ENCODE data around the gene SLC10A6. TPM values are rescaled to one million over a fixed set of nuclear protein-coding genes. Genes with fewer than 3 reads are reported as not detected.

Gene SLC10A6
- total and polyA plus RNA-seq, 2 donors (not counting 3 experiments of a cell fraction or from before 2014, with no cell fraction given), result 0.04 TPM; not detected in 1

GRCh38 chr4:86778175-86778574 lies 71.0 kb downstream of the SLC10A6 start:
- Histone ChIP-seq H3K9me1 (replicated peaks; ENCODE audit: control insufficient read depth, extremely low read depth, insufficient read depth, low read length) (no peaks in the 10 kb centered on the region), H3K4me1 (ENCODE audit: control insufficient read depth, extremely low read depth, insufficient read depth, low read length) (no peaks in the 10 kb centered on the region), H3K27ac (ENCODE audit: insufficient read depth, low read depth, low read length) (no peak overlapping the region), H3K36me3 (ENCODE audit: control insufficient read depth in 2 of 2, extremely low read depth in 1 of 2, insufficient read depth in 2 of 2, low read length in 2 of 2) (no peaks in the 10 kb centered on the region), H3K9ac (replicated peaks; ENCODE audit: extremely low read depth, insufficient read depth, low read length) (no peak overlapping the region), H3K9me3 (replicated peaks; ENCODE audit: control insufficient read depth, insufficient read depth, low read length) (no peaks in the 10 kb centered on the region), H4K20me1 (replicated peaks; ENCODE audit: control insufficient read depth, extremely low read depth, insufficient read depth, low read length) (no peaks in the 10 kb centered on the region), H3K79me2 (ENCODE audit: control insufficient read depth, insufficient read depth, low read length) (no peaks in the 10 kb centered on the region), H3K4me2 (ENCODE audit: insufficient read depth, low read length) (no peak overlapping the region), H3K4me3 (replicated peaks in 1 of 3; ENCODE audit: insufficient read depth in 1 of 3, low read depth in 1 of 3, low read length in 3 of 3) (no peak overlapping the region), H2AFZ (ENCODE audit: low read depth, low read length) (no peak overlapping the region), H3K27me3 (ENCODE audit: control insufficient read depth in 2 of 2, insufficient read depth in 2 of 2, low read length in 2 of 2) (no peaks in the 10 kb centered on the region)
- FAIRE-seq, result no peak
- ChIA-PET POLR2A (no interaction called here), CTCF (no interaction called here)
- intact Hi-C loops (cut with micrococcal nuclease), result no loop called here
- dilution Hi-C loops (cut with MboI; ENCODE audit: extremely low pct_ligation_motif_present, low sequenced_read_pairs), result no loop called here
- no peak for TF ChIP-seq EZH2 (IDR thresholded peaks at IDR 0.05; ENCODE audit: borderline replicate concordance, low read depth, low read length, severe bottlenecking)
- no peak for TF ChIP-seq POLR2AphosphoS5 (IDR thresholded peaks at IDR 0.05; ENCODE audit: insufficient read depth, low read depth, low read length)
- BruUV-seq (replicated peaks), result no TSS peak
- DNase-seq (ENCODE audit: low read depth, low spot score), result no peak

- no peaks in the 10 kb centered on the region for H4K20me1 ChIP-seq (replicated peaks; ENCODE audit: control insufficient read depth, extremely low read depth, insufficient read depth, low read length)
- H3K27me3 ChIP-seq (ENCODE audit: control insufficient read depth in 2 of 2, insufficient read depth in 2 of 2, low read length in 2 of 2), result no peaks in the 10 kb centered on the region
- FAIRE-seq, result no peak
- H3K9ac ChIP-seq (replicated peaks; ENCODE audit: extremely low read depth, insufficient read depth, low read length), result no peak overlapping the region
- H3K4me1 ChIP-seq (ENCODE audit: control insufficient read depth, extremely low read depth, insufficient read depth, low read length), result no peaks in the 10 kb centered on the region
- no peak overlapping the region for H3K4me2 ChIP-seq (ENCODE audit: insufficient read depth, low read length)
- TF ChIP-seq MAX (IDR thresholded peaks at IDR 0.05; ENCODE audit: insufficient read depth, insufficient read length), result no peak
- no peak for TF ChIP-seq POLR2A (IDR thresholded peaks at IDR 0.05; ENCODE audit: low read depth, low read length)
- no peak for TF ChIP-seq GATA2 (IDR thresholded peaks at IDR 0.05; ENCODE audit: insufficient read depth, insufficient read length, low read depth, low read length)
- TF ChIP-seq EZH2 (IDR thresholded peaks at IDR 0.05; ENCODE audit: borderline replicate concordance, low read depth, low read length, severe bottlenecking), result no peak
- no peak for TF ChIP-seq FOS (IDR thresholded peaks at IDR 0.05; ENCODE audit: borderline replicate concordance, insufficient read depth, low read length)
- no peak for TF ChIP-seq CTCF (IDR thresholded peaks at IDR 0.05; ENCODE audit: extremely low read depth in 1 of 2, insufficient read depth in 1 of 2, low read depth in 1 of 2, low read length in 2 of 2)
- TF ChIP-seq JUN (IDR thresholded peaks at IDR 0.05; ENCODE audit: borderline replicate concordance, insufficient read depth, insufficient read length, low read depth), result no peak
- no peak for TF ChIP-seq POLR2AphosphoS5 (IDR thresholded peaks at IDR 0.05; ENCODE audit: insufficient read depth, low read depth, low read length)
- no peak for TF ChIP-seq MYC (IDR thresholded peaks at IDR 0.05; ENCODE audit: low read depth, low read length)
- dilution Hi-C loops (cut with MboI; ENCODE audit: extremely low pct_ligation_motif_present, low sequenced_read_pairs), result no loop called here
- H3K27ac ChIP-seq (ENCODE audit: insufficient read depth, low read depth, low read length), result no peak overlapping the region
- no peak overlapping the region for H3K4me3 ChIP-seq (replicated peaks in 1 of 3; ENCODE audit: insufficient read depth in 1 of 3, low read depth in 1 of 3, low read length in 3 of 3)
- H3K36me3 ChIP-seq (ENCODE audit: control insufficient read depth in 2 of 2, extremely low read depth in 1 of 2, insufficient read depth in 2 of 2, low read length in 2 of 2), result no peaks in the 10 kb centered on the region
- CTCF ChIA-PET, result no interaction called here
- no peaks in the 10 kb centered on the region for H3K9me1 ChIP-seq (replicated peaks; ENCODE audit: control insufficient read depth, extremely low read depth, insufficient read depth, low read length)
- no peaks in the 10 kb centered on the region for H3K9me3 ChIP-seq (replicated peaks; ENCODE audit: control insufficient read depth, insufficient read depth, low read length)
- intact Hi-C loops (cut with micrococcal nuclease), result no loop called here
- no peak for DNase-seq (ENCODE audit: low read depth, low spot score)
- POLR2A ChIA-PET, result no interaction called here
- no TSS peak for BruUV-seq (replicated peaks)
- no peaks in the 10 kb centered on the region for H3K79me2 ChIP-seq (ENCODE audit: control insufficient read depth, insufficient read depth, low read length)
- H2AFZ ChIP-seq (ENCODE audit: low read depth, low read length), result no peak overlapping the region
Observed at GRCh38 chr4:86775061-86775460, 74.1 kb downstream of the SLC10A6 start.

Measured in endothelial cell of umbilical vein (primary cell).